Measurements from ENCODE around the gene RNASEH2A. TPM values are rescaled to one million over a fixed set of nuclear protein-coding genes. Genes with fewer than 3 reads are reported as not detected.

Gene RNASEH2A
- 3.0 TPM for total RNA-seq

- peak; percentile 83 for ATAC-seq
Observed at GRCh38 chr19:12806242-12807081, at the start of gene RNASEH2A. Gene RNASEH2A (plus strand): TSS chr19:12806584. CDS start chr19:12806674, 90 bp downstream.

GRCh38 chr19:12757544-12758274 lies 48.7 kb upstream of the RNASEH2A start:
- ATAC-seq (peak; percentile 95), DNase-seq (ENCODE audit: low spot score) (peak; percentile 78)

More at GRCh38 chr19:12806242-12807081, at the start of gene RNASEH2A:
- DNase-seq (ENCODE audit: low spot score), result peak; percentile 90

- no peak for ATAC-seq
Observed at GRCh38 chr19:12759686-12760085, 46.7 kb upstream of the RNASEH2A start.

GRCh38 chr19:12763100-12763499 lies 43.3 kb upstream of the RNASEH2A start:
- peak; percentile 85 for ATAC-seq
- DNase-seq (ENCODE audit: low spot score), result peak; percentile 77

More at GRCh38 chr19:12759686-12760085, 46.7 kb upstream of the RNASEH2A start:
- DNase-seq (ENCODE audit: low spot score), result no peak

GRCh38 chr19:12764698-12765097 lies 41.7 kb upstream of the RNASEH2A start:
- no peak for DNase-seq (ENCODE audit: low spot score)

GRCh38 chr19:12766051-12766521 lies 40.3 kb upstream of the RNASEH2A start:
- no peak for DNase-seq (ENCODE audit: low spot score)
- ATAC-seq, result no peak

More at GRCh38 chr19:12764698-12765097, 41.7 kb upstream of the RNASEH2A start:
- ATAC-seq, result no peak

- DNase-seq (ENCODE audit: low spot score), result no peak
- no peak for ATAC-seq
Observed at GRCh38 chr19:12767150-12767549, 39.2 kb upstream of the RNASEH2A start.

GRCh38 chr19:12767666-12768065 lies 38.7 kb upstream of the RNASEH2A start:
- DNase-seq (ENCODE audit: low spot score) (no peak), ATAC-seq (no peak)

- DNase-seq (ENCODE audit: low spot score), result no peak
- no peak for ATAC-seq
Observed at GRCh38 chr19:12769689-12770088, 36.7 kb upstream of the RNASEH2A start.

- ATAC-seq (no peak), DNase-seq (ENCODE audit: low spot score) (no peak)
Observed at GRCh38 chr19:12770922-12771321, 35.5 kb upstream of the RNASEH2A start.

GRCh38 chr19:12772323-12772722 lies 34.1 kb upstream of the RNASEH2A start:
- no peak for DNase-seq (ENCODE audit: low spot score)
- ATAC-seq, result no peak

GRCh38 chr19:12773571-12773970 lies 32.8 kb upstream of the RNASEH2A start:
- DNase-seq (ENCODE audit: low spot score) (no peak), ATAC-seq (no peak)

- ATAC-seq, result peak; percentile 43
Observed at GRCh38 chr19:12774588-12775555, 31.5 kb upstream of the RNASEH2A start, which contains the start of gene HOOK2. Gene HOOK2 (minus strand): TSS chr19:12775552. CDS start chr19:12775449, 103 bp downstream.

GRCh38 chr19:12777217-12778016 lies 29.0 kb upstream of the RNASEH2A start:
- DNase-seq (ENCODE audit: low spot score) (peak; percentile 81), ATAC-seq (peak; percentile 62)

More at GRCh38 chr19:12774588-12775555, 31.5 kb upstream of the RNASEH2A start, which contains the start of gene HOOK2:
- peak; percentile 89 for DNase-seq (ENCODE audit: low spot score)

- ATAC-seq (peak; percentile 35), DNase-seq (ENCODE audit: low spot score) (peak; percentile 75)
Observed at GRCh38 chr19:12778017-12778904, 28.1 kb upstream of the RNASEH2A start.

- DNase-seq (ENCODE audit: low spot score) (no peak), ATAC-seq (no peak)
Observed at GRCh38 chr19:12778905-12779161, 27.6 kb upstream of the RNASEH2A start.

- no peak for ATAC-seq
- DNase-seq (ENCODE audit: low spot score), result peak; percentile 69
Observed at GRCh38 chr19:12779162-12779993, 27.0 kb upstream of the RNASEH2A start.

- DNase-seq (ENCODE audit: low spot score), result no peak
- ATAC-seq, result no peak
Observed at GRCh38 chr19:12782174-12782423, 24.3 kb upstream of the RNASEH2A start.
